ENCODE measurements around the gene OXSR1. TPM values are rescaled to one million over a fixed set of nuclear protein-coding genes. Genes with fewer than 3 reads are reported as not detected.

OXSR1 gene
- total and polyA plus RNA-seq, 8 donors, result 7.0 to 49.9 (median 19.8) TPM

- Histone ChIP-seq H3K36me3 (peaks cover 0 to 41% (median 27%) of the 10 kb centered on the region in 4 donors), H3K9me3 (no peaks in the 10 kb centered on the region), H3K4me1 (no peaks in the 10 kb centered on the region), H3K4me3 (no peak overlapping the region), H3K27me3 (no peaks in the 10 kb centered on the region), H3K27ac (no peak overlapping the region)
- intact Hi-C loops (cut with DNase I; ENCODE audit: low total_unique reads), result no loop called here
- WGBS, 5 donors, result 91 to 97% (median 95%) methylated on average over 10 to 21 of the region's 21 CpGs
- TF ChIP-seq POLR2AphosphoS5 (IDR thresholded peaks at IDR 0.05) (no peak), CTCF (IDR thresholded peaks at IDR 0.05) (no peak), POLR2A (IDR thresholded peaks at IDR 0.05) (no peak), EP300 (IDR thresholded peaks at IDR 0.05) (no peak)
- DNase-seq, result no peak
Observed at GRCh38 chr3:38274864-38275649, 109.7 kb downstream of the OXSR1 start.

DNA sequence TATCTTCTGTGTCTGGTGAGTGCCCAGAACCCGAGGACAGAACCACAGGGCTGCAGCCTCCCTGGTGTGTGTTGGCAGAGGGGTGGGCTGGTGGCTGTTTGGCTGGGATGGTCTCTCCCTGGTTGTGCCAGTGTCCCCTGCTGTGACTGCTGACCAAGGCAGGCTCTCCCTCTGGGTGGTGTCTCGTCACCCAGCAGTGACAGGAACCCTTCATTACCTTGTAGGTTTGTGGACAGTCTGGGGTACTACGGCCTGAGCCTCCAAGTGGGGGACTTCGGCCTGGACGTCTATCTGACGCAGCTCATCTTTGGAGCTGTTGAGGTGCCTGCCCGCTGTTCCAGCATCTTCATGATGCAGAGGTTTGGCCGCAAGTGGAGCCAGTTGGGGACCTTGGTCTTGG is 110.3 kb downstream of the OXSR1 start:
- Histone ChIP-seq H3K4me1 (no peaks in the 10 kb centered on the region), H3K27me3 (no peaks in the 10 kb centered on the region), H3K9me3 (no peaks in the 10 kb centered on the region), H3K36me3 (peaks cover 0 to 41% (median 27%) of the 10 kb centered on the region in 4 donors), H3K27ac (no peak overlapping the region), H3K4me3 (no peak overlapping the region)
- no peak for DNase-seq
- TF ChIP-seq EP300 (IDR thresholded peaks at IDR 0.05) (no peak), POLR2AphosphoS5 (IDR thresholded peaks at IDR 0.05) (no peak), CTCF (IDR thresholded peaks at IDR 0.05) (no peak), POLR2A (IDR thresholded peaks at IDR 0.05) (no peak)
- intact Hi-C loops (cut with DNase I; ENCODE audit: low total_unique reads), result no loop called here
- WGBS, 5 donors, result 94 to 98% (median 97%) methylated on average over 7 to 8 of the region's 8 CpGs

- Histone ChIP-seq H3K4me1 (no peaks in the 10 kb centered on the region), H3K27me3 (no peaks in the 10 kb centered on the region), H3K27ac (no peak overlapping the region), H3K9me3 (no peaks in the 10 kb centered on the region), H3K4me3 (no peak overlapping the region), H3K36me3 (peaks cover 0 to 41% (median 27%) of the 10 kb centered on the region in 4 donors)
- WGBS, 5 donors, result 91 to 96% (median 94%) methylated on average over 10 to 13 of the region's 13 CpGs
- intact Hi-C loops (cut with DNase I; ENCODE audit: low total_unique reads), result no loop called here
- no peak for DNase-seq
- TF ChIP-seq POLR2AphosphoS5 (IDR thresholded peaks at IDR 0.05) (no peak), POLR2A (IDR thresholded peaks at IDR 0.05) (no peak), EP300 (IDR thresholded peaks at IDR 0.05) (no peak), CTCF (IDR thresholded peaks at IDR 0.05) (no peak)
Observed at GRCh38 chr3:38276081-38276916, 111.0 kb downstream of the OXSR1 start.

DNA sequence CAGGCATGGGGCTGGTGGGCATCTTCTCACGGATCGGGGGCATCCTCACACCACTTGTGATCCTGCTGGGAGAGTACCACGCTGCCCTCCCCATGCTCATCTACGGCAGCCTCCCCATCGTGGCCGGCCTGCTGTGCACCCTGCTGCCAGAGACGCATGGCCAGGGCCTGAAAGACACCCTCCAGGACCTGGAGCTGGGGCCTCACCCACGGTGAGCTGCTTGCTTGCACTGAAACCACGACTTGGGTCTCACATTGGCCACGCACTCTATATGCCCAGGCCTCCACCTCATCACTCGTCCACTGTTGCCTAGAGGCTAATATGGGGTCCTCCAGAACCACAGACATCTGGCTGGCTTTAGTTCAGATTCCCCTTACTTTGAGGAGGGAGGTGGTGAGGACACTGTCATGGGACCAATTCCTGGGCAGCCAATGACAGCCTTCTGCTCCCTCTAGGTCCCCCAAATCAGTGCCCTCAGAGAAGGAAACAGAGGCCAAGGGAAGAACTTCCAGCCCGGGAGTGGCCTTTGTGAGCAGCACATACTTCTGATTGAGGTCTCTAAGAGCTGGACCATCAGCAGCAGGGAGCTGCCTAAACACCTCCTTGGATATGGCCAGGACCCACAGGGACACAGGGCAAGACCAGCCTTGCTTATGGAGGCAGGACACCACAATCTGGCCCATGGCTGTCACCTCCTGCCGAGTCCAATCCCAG is 111.7 kb downstream of the OXSR1 start:
- DNase-seq, result no peak
- Histone ChIP-seq H3K9me3 (no peaks in the 10 kb centered on the region), H3K36me3 (peaks cover 0 to 41% (median 27%) of the 10 kb centered on the region in 4 donors), H3K4me1 (no peaks in the 10 kb centered on the region), H3K4me3 (no peak overlapping the region), H3K27ac (no peak overlapping the region), H3K27me3 (no peaks in the 10 kb centered on the region)
- no peak for TF ChIP-seq POLR2A (IDR thresholded peaks at IDR 0.05)
- no peak for TF ChIP-seq CTCF (IDR thresholded peaks at IDR 0.05)
- no peak for TF ChIP-seq POLR2AphosphoS5 (IDR thresholded peaks at IDR 0.05)
- no peak for TF ChIP-seq EP300 (IDR thresholded peaks at IDR 0.05)
- intact Hi-C loops (cut with DNase I; ENCODE audit: low total_unique reads), result no loop called here
- WGBS, 5 donors, result 91 to 100% (median 95%) methylated on average over 1 to 13 of the region's 13 CpGs

All from stomach (tissue), 9 donors.